GM12892 (cell line): ENCODE data around the gene ACSM4.

Source experiments
- POLR2A ChIP-seq: IDR thresholded peaks from 2 replicates; pipeline ENCODE4 v1.6.1; 2011; ENCODE audit warnings: low read depth, low read length, control low read depth
- POLR2AphosphoS5 ChIP-seq: IDR thresholded peaks from 2 replicates; pipeline ENCODE4 v1.6.1; 2011; ENCODE audit warnings: low read depth, low read length, control low read depth

DNA sequence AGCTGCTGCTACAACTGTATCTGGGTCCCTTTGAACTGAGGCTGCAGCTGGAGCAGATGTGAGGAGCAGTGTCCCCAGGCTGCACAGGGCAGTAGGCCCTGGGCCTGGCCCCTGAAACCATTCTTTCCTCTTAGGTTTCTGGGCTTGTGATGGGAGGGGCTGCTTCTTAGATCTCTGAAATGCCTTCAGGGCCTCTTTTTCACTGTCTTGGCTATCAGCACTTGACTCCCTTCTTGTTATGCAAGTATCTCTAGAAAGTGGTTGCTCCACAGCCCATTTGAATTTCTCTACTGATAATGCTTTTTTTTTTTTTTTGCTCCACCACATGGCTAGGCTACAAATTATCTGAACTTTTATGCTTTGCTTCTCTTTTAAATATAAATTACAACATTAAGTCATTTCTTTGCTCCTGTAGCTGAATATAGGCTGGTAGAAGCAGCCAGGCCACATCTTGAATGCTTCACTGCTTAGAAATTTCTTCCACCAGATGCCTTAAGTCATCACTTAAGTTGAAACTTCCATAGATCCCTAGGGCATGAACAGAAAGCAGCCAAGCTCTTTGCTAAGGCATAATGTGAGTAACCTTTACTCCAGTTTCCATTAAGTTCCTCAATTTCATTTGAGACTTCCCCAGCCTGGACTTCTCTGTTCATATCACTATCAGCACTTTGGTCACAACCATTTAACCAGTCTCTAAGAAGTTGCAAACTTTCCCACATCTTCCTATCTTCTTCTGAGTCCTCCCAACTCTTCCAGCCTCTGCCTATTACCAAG is 41.1 kb downstream of the ACSM4 start:
- TF ChIP-seq POLR2AphosphoS5 (no peak), POLR2A (no peak)
